GM23248 (cell line): ENCODE results near the gene PRR5.

Source experiments
- EZH2 ChIP-seq: fragments of 200-600 bp; sonication (generic); IDR thresholded peaks from 2 replicates; pipeline ENCODE4 v1.6.1; 2018; ENCODE audit warnings: antibody characterized with exemption, mild to moderate bottlenecking; ENCODE audit not compliant: insufficient read depth, poor library complexity, severe bottlenecking
- EZH2phosphoT487 ChIP-seq: fragments of 200-600 bp; sonication (generic); IDR thresholded peaks from 2 replicates; pipeline ENCODE4 v1.6.1; 2018; ENCODE audit warnings: antibody characterized with exemption, moderate library complexity, mild to moderate bottlenecking, low read depth; ENCODE audit not compliant: insufficient read depth

GRCh38 chr22:44704159-44705021 is 2.4 kb downstream of the PRR5 start:
- TF ChIP-seq EZH2phosphoT487, result no peak
- no peak for TF ChIP-seq EZH2
